ENCODE measurements around the gene ZNF629.

The ZNF629 gene

DNA sequence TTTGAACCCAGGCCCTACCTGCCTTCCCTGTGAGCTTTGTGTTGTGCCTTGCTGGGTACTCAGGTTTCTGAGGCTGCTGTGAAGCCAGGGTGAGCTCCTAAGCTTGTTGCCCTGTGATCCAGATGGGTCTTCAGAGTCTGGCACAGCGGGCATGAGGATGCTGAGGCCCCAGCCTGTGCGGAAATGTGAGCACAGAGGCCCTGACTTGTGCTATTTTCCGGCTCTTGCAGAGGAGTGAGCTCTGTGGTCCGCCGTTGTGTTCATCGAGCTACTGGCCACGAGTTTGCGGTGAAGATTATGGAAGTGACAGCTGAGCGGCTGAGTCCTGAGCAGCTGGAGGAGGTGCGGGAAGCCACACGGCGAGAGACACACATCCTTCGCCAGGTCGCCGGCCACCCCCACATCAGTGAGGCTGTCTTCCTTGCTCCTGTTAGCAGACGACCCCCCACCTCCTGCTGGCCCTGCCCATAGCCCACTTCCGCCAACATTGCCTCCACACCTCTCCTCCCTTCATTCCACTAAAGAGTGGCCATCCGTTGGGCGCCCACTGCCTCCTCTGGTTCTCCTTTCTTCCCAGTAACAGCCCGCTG is 36.0 kb downstream of the ZNF629 start:
- TF ChIP-seq FOXP2 (optimal IDR thresholded peaks at IDR 0.05; ENCODE audit: borderline replicate concordance, extremely low read depth, extremely low read length, insufficient read depth) (no peak), SIN3A (IDR thresholded peaks at IDR 0.05; ENCODE audit: borderline replicate concordance, insufficient read depth, low read length) (no peak), TAF1 (IDR thresholded peaks at IDR 0.05; ENCODE audit: borderline replicate concordance, insufficient read depth, low read length) (no peak), POLR2AphosphoS5 (IDR thresholded peaks at IDR 0.05; ENCODE audit: low read depth, low read length) (no peak)
- TF ChIP-seq, protein P1, sequence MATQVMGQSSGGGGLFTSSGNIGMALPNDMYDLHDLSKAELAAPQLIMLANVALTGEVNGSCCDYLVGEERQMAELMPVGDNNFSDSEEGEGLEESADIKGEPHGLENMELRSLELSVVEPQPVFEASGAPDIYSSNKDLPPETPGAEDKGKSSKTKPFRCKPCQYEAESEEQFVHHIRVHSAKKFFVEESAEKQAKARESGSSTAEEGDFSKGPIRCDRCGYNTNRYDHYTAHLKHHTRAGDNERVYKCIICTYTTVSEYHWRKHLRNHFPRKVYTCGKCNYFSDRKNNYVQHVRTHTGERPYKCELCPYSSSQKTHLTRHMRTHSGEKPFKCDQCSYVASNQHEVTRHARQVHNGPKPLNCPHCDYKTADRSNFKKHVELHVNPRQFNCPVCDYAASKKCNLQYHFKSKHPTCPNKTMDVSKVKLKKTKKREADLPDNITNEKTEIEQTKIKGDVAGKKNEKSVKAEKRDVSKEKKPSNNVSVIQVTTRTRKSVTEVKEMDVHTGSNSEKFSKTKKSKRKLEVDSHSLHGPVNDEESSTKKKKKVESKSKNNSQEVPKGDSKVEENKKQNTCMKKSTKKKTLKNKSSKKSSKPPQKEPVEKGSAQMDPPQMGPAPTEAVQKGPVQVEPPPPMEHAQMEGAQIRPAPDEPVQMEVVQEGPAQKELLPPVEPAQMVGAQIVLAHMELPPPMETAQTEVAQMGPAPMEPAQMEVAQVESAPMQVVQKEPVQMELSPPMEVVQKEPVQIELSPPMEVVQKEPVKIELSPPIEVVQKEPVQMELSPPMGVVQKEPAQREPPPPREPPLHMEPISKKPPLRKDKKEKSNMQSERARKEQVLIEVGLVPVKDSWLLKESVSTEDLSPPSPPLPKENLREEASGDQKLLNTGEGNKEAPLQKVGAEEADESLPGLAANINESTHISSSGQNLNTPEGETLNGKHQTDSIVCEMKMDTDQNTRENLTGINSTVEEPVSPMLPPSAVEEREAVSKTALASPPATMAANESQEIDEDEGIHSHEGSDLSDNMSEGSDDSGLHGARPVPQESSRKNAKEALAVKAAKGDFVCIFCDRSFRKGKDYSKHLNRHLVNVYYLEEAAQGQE (IDR thresholded peaks at IDR 0.05; ENCODE audit: insufficient read depth in 1 of 2, low read depth in 2 of 2, low read length in 2 of 2): no peak

DNA sequence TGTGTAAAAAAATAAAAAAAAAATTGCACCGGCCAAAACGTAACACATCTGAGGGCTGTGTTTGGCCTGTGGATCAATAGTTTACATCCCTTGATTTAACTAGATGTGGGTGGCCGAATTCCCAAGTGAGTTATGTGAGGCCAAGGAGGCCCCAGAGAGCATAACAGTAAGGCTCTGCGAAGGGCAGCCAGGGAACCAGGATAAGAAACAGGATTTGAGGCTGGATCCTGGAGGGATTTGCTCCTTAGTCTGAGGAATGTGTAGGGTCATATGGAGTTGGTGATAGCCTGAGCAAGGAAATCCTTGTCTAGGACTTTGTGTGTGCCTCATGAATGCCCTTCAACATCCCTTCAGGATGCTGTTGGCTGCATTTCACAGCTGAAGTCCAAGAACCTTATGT is 36.8 kb downstream of the ZNF629 start:
- no peak for TF ChIP-seq FOXP2 (optimal IDR thresholded peaks at IDR 0.05; ENCODE audit: borderline replicate concordance, extremely low read depth, extremely low read length, insufficient read depth)
- TF ChIP-seq, protein P1 (IDR thresholded peaks at IDR 0.05; ENCODE audit: insufficient read depth in 1 of 2, low read depth in 2 of 2, low read length in 2 of 2): no peak
- TF ChIP-seq SIN3A (IDR thresholded peaks at IDR 0.05; ENCODE audit: borderline replicate concordance, insufficient read depth, low read length): no peak
- TF ChIP-seq TAF1 (IDR thresholded peaks at IDR 0.05; ENCODE audit: borderline replicate concordance, insufficient read depth, low read length): no peak
- no peak for TF ChIP-seq POLR2AphosphoS5 (IDR thresholded peaks at IDR 0.05; ENCODE audit: low read depth, low read length)

DNA sequence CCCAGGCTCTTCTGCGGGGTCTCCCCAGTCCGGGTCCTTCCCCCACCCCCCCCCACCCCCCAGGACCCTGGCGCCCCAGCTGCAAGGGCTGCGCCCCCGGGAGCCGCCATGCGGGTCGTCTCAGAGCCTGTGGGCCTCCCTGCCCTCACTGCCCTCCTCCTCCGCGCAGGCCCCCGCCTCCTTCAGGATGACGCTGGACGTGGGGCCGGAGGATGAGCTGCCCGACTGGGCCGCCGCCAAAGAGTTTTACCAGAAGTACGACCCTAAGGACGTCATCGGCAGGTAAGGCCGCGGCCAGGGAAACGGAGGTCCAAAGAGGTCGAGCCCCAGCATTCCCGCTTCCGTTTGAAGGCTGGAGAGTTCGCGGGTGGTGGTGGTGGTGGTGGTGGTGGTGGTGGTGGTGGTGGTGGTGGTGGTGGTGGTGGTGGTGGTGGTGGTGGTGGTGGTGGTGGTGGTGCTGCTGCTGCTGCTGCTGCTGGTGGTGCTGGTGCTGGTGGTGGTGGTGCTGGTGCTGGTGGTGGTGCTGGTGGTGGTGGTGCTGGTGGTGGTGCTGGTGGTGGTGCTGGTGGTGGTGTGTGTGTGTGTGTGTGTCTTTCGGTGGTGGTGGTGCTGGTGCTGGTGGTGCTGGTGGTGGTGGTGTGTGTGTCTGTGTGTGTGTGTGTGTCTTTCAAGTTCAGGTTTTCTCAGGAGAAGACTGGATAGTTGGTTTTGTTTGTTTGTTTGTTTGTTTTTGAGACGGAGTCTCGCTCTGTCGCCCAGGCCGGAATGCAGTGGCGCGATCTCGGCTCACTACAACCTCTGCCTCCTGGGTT is 38.2 kb downstream of the ZNF629 start:
- TF ChIP-seq TAF1 (IDR thresholded peaks at IDR 0.05; ENCODE audit: borderline replicate concordance, insufficient read depth, low read length) (no peak), POLR2AphosphoS5 (IDR thresholded peaks at IDR 0.05; ENCODE audit: low read depth, low read length) (no peak), SIN3A (IDR thresholded peaks at IDR 0.05; ENCODE audit: borderline replicate concordance, insufficient read depth, low read length) (no peak), FOXP2 (optimal IDR thresholded peaks at IDR 0.05; ENCODE audit: borderline replicate concordance, extremely low read depth, extremely low read length, insufficient read depth) (no peak)
- TF ChIP-seq, protein P1 (IDR thresholded peaks at IDR 0.05; ENCODE audit: insufficient read depth in 1 of 2, low read depth in 2 of 2, low read length in 2 of 2): no peak

DNA sequence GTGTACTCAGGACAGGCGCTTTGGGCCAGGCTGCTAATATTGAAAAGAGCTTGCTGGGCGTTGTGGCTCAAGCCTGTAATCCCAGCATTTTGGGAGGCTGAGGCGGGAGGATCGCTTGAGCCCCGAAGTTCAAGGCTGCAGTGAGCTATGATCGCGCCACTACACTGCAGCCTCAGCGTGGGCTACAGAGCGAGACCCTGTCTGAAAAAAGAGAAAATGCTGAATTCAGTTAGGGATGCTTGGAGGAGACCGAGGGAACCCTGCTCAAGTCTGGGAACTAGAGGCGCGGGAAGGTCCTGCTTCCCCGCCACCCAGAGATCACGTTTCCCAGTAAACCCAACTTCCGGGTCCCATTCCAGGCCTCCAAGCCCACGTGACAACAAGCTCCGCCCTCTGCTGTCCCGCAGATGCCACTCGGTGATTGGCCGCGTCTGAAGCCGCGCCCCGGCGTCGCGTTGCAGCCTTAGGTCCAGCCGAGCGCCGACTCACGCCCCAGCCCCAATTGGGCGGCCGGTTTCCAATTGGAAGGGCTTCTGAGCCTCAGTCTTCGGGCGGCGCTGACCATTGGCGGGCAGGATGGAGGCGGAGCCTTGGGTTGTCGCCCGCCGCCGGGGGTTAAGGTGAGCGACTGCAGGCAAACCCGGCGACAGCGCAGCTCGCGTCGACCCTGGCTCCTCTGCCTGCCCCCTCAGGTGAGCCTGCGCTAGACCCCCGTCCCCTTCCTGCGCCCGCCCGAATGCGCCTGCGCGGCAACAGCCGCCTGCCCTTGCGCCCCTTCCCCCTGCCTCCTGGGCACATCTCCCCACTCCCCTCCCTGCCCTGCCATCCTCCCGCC is 39.0 kb downstream of the ZNF629 start, which contains the start of gene PHKG2:
PHKG2 (plus strand) TSS at position 627 of the 835 bp plus-strand sequence. CDS start 396 bp downstream, outside the sequence.
- peak; percentile 41 for TF ChIP-seq FOXP2 (optimal IDR thresholded peaks at IDR 0.05; ENCODE audit: borderline replicate concordance, extremely low read depth, extremely low read length, insufficient read depth)
- peak; percentile 74; the same call in 1 of the 2 replicates for TF ChIP-seq SIN3A (IDR thresholded peaks at IDR 0.05; ENCODE audit: borderline replicate concordance, insufficient read depth, low read length)
- TF ChIP-seq TAF1 (IDR thresholded peaks at IDR 0.05; ENCODE audit: borderline replicate concordance, insufficient read depth, low read length): peak; percentile 88
- peak; percentile 85 for TF ChIP-seq POLR2AphosphoS5 (IDR thresholded peaks at IDR 0.05; ENCODE audit: low read depth, low read length)
- TF ChIP-seq, protein P1 (IDR thresholded peaks at IDR 0.05; ENCODE audit: insufficient read depth in 1 of 2, low read depth in 2 of 2, low read length in 2 of 2): 0 out of 4 replicates have a peak, but pooled peaks of 1 of the 2 experiments have one; percentile 8

Data from PFSK-1 (cell line).